HEK293 (cell line): Measurements from ENCODE around the gene MTX1.

Source experiments
- TRIM28 ChIP-seq: IDR thresholded peaks from 2 replicates; pipeline ENCODE4 v1.6.1; 2011; ENCODE audit warnings: low read length, control low read depth, borderline replicate concordance
- ZBTB7A ChIP-seq: fragments of 450-650 bp; formaldehyde crosslinking; IDR thresholded peaks from 2 replicates; pipeline ENCODE4 v1.5.1; 2016; ENCODE audit warnings: low read depth, missing biosample characterization, missing genetic modification characterization
- ZBTB8A ChIP-seq: fragments of 450-650 bp; formaldehyde crosslinking; IDR thresholded peaks from 2 replicates; pipeline ENCODE4 v1.5.1; 2016; ENCODE audit warnings: missing biosample characterization, missing genetic modification characterization
- ZNF239 ChIP-seq: fragments of 450-650 bp; formaldehyde crosslinking; IDR thresholded peaks from 2 replicates; pipeline ENCODE4 v1.5.1; 2016; ENCODE audit warnings: missing biosample characterization, missing genetic modification characterization
- ZNF280D ChIP-seq: fragments of 450-650 bp; formaldehyde crosslinking; IDR thresholded peaks from 2 replicates; pipeline ENCODE4 v1.5.1; 2016; ENCODE audit warnings: missing biosample characterization, missing genetic modification characterization
- ZNF324 ChIP-seq: fragments of 450-650 bp; formaldehyde crosslinking; IDR thresholded peaks from 2 replicates; pipeline ENCODE4 v1.5.1; 2016; ENCODE audit warnings: missing biosample characterization, missing genetic modification characterization
- ZNF366 ChIP-seq: fragments of 450-650 bp; formaldehyde crosslinking; conservative IDR thresholded peaks from 2 replicates; pipeline ENCODE4 v1.5.1; 2016; ENCODE audit warnings: missing biosample characterization, missing genetic modification characterization
- ZNF416 ChIP-seq: fragments of 450-650 bp; formaldehyde crosslinking; IDR thresholded peaks from 2 replicates; pipeline ENCODE4 v1.5.1; 2016; ENCODE audit warnings: missing biosample characterization, missing genetic modification characterization
- ZNF423 ChIP-seq: fragments of 450-650 bp; formaldehyde crosslinking; IDR thresholded peaks from 2 replicates; pipeline ENCODE4 v1.5.1; 2016; ENCODE audit warnings: missing biosample characterization, missing genetic modification characterization
- ZNF501 ChIP-seq: fragments of 450-650 bp; formaldehyde crosslinking; IDR thresholded peaks from 2 replicates; pipeline ENCODE4 v1.5.1; 2016; ENCODE audit warnings: missing biosample characterization, missing genetic modification characterization
- ZNF549 ChIP-seq: fragments of 450-650 bp; IDR thresholded peaks from 2 replicates; pipeline ENCODE4 v1.5.1; 2018; ENCODE audit warnings: missing biosample characterization, missing genetic modification characterization, mild to moderate bottlenecking, inconsistent platforms, moderate library complexity
- ZNF629 ChIP-seq: fragments of 450-650 bp; formaldehyde crosslinking; IDR thresholded peaks from 2 replicates; pipeline ENCODE4 v1.5.1; 2017; ENCODE audit warnings: missing biosample characterization, missing genetic modification characterization
- ZNF785 ChIP-seq: fragments of 450-650 bp; formaldehyde crosslinking; IDR thresholded peaks from 2 replicates; pipeline ENCODE4 v1.5.1; 2016; ENCODE audit warnings: missing biosample characterization, missing genetic modification characterization
- ZNF792 ChIP-seq: fragments of 450-650 bp; formaldehyde crosslinking; IDR thresholded peaks from 2 replicates; pipeline ENCODE4 v1.5.1; 2016; ENCODE audit warnings: missing biosample characterization, missing genetic modification characterization
- ZNF837 ChIP-seq: fragments of 450-650 bp; formaldehyde crosslinking; IDR thresholded peaks from 2 replicates; pipeline ENCODE4 v1.5.1; 2016; ENCODE audit warnings: missing biosample characterization, missing genetic modification characterization
- TF ChIP-seq, protein P1 (sequence below): fragments of 450-650 bp; formaldehyde crosslinking; IDR thresholded peaks from 2 replicates; pipeline ENCODE4; 2016; ENCODE audit warnings: missing biosample characterization, missing genetic modification characterization
- TF ChIP-seq, protein P2 (sequence below): fragments of 450-650 bp; formaldehyde crosslinking; optimal IDR thresholded peaks from 2 replicates; pipeline ENCODE3; 2016; ENCODE audit warnings: missing biosample characterization, mild to moderate bottlenecking, missing genetic modification characterization
- TF ChIP-seq, protein P3 (sequence below): fragments of 450-650 bp; formaldehyde crosslinking; IDR thresholded peaks from 2 replicates; pipeline ENCODE4 v1.5.1; 2016; ENCODE audit warnings: missing biosample characterization, missing genetic modification characterization
- TF ChIP-seq, protein P4 (sequence below): fragments of 450-650 bp; formaldehyde crosslinking; IDR thresholded peaks from 2 replicates; pipeline ENCODE4 v1.5.1; 2016; ENCODE audit warnings: missing biosample characterization, missing genetic modification characterization, low read depth
- TF ChIP-seq, protein P5 (sequence below): fragments of 450-650 bp; formaldehyde crosslinking; IDR thresholded peaks from 2 replicates; pipeline ENCODE4 v1.5.1; 2017; ENCODE audit warnings: missing biosample characterization, missing genetic modification characterization

MTX1 gene

DNA sequence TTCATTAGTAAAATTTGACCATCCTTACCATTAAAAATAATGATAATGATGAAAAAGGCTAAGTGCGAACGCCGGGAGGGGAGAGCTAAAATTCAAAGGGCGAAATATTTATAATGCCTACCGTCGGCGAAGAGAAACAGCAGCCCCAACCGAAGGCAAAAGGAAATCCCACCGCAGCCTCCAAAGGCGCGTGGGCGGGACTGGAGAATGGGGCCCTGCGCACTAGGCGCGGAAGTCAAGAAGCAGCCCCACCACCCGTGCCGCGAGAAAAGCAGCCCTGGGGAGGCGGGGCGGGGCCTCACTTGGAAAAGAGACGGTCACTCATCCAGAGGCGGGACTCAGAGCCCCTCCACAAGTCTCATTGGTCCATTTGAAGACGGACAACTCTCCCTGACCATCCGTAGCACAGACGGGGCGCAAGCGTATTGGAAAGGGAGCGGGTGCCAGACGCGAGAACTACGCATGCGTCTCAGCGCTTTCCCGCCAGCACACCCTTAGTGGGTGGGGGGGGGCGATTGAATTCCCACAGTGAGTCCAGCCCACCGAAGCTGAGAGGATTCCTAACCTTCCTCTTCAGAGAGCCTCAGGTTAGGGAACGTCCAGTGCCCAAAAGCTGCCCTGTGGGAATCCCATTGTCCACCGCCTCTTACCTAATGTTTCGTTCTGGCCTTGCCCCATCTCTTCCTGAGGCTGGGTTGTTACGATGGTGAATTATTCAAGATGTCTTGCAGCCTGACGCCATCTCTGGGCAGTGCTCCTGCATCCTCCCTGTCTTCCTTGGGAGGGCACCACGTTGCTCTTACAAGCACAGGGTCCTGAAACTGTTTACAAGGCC is 19.0 kb downstream of the MTX1 start (continued):
- TF ChIP-seq ZNF280D (no peak), ZNF549 (tag by site-specific recombination) (no peak), ZNF366 (tag by site-specific recombination) (no peak), ZBTB8A (peak; percentile 88), ZNF423 (tag by site-specific recombination) (no peak), ZNF416 (tag by site-specific recombination) (no peak), ZNF629 (tag by site-specific recombination) (peak; percentile 41; the same call in 1 of the 2 replicates), ZNF785 (tag by site-specific recombination) (no peak), ZNF792 (peak; percentile 73; the same call in 1 of the 2 replicates), TRIM28 (no peak; the same call in 1 of the 2 replicates), ZNF324 (no peak), ZNF239 (no peak), ZNF837 (tag by site-specific recombination) (no peak), ZNF501 (tag by site-specific recombination) (no peak), ZBTB7A (tag by site-specific recombination) (no peak)
- TF ChIP-seq, protein P1, sequence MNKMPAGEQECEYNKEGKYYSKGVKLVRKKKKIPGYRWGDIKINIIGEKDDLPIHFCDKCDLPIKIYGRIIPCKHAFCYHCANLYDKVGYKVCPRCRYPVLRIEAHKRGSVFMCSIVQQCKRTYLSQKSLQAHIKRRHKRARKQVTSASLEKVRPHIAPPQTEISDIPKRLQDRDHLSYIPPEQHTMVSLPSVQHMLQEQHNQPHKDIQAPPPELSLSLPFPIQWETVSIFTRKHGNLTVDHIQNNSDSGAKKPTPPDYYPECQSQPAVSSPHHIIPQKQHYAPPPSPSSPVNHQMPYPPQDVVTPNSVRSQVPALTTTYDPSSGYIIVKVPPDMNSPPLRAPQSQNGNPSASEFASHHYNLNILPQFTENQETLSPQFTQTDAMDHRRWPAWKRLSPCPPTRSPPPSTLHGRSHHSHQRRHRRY (tag by site-specific recombination), result no peak
- TF ChIP-seq, protein P2, sequence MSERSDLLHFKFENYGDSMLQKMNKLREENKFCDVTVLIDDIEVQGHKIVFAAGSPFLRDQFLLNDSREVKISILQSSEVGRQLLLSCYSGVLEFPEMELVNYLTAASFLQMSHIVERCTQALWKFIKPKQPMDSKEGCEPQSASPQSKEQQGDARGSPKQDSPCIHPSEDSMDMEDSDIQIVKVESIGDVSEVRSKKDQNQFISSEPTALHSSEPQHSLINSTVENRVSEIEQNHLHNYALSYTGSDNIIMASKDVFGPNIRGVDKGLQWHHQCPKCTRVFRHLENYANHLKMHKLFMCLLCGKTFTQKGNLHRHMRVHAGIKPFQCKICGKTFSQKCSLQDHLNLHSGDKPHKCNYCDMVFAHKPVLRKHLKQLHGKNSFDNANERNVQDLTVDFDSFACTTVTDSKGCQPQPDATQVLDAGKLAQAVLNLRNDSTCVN (tag by site-specific recombination), result peak; percentile 83
- TF ChIP-seq, protein P3, sequence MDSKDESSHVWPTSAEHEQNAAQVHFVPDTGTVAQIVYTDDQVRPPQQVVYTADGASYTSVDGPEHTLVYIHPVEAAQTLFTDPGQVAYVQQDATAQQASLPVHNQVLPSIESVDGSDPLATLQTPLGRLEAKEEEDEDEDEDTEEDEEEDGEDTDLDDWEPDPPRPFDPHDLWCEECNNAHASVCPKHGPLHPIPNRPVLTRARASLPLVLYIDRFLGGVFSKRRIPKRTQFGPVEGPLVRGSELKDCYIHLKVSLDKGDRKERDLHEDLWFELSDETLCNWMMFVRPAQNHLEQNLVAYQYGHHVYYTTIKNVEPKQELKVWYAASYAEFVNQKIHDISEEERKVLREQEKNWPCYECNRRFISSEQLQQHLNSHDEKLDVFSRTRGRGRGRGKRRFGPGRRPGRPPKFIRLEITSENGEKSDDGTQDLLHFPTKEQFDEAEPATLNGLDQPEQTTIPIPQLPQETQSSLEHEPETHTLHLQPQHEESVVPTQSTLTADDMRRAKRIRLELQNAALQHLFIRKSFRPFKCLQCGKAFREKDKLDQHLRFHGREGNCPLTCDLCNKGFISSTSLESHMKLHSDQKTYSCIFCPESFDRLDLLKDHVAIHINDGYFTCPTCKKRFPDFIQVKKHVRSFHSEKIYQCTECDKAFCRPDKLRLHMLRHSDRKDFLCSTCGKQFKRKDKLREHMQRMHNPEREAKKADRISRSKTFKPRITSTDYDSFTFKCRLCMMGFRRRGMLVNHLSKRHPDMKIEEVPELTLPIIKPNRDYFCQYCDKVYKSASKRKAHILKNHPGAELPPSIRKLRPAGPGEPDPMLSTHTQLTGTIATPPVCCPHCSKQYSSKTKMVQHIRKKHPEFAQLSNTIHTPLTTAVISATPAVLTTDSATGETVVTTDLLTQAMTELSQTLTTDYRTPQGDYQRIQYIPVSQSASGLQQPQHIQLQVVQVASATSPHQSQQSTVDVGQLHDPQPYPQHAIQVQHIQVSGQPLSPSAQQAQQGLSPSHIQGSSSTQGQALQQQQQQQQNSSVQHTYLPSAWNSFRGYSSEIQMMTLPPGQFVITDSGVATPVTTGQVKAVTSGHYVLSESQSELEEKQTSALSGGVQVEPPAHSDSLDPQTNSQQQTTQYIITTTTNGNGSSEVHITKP (tag by site-specific recombination), result peak; percentile 61
- TF ChIP-seq, protein P4, sequence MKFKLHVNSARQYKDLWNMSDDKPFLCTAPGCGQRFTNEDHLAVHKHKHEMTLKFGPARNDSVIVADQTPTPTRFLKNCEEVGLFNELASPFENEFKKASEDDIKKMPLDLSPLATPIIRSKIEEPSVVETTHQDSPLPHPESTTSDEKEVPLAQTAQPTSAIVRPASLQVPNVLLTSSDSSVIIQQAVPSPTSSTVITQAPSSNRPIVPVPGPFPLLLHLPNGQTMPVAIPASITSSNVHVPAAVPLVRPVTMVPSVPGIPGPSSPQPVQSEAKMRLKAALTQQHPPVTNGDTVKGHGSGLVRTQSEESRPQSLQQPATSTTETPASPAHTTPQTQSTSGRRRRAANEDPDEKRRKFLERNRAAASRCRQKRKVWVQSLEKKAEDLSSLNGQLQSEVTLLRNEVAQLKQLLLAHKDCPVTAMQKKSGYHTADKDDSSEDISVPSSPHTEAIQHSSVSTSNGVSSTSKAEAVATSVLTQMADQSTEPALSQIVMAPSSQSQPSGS (tag by site-specific recombination), result no peak
- TF ChIP-seq, protein P5, sequence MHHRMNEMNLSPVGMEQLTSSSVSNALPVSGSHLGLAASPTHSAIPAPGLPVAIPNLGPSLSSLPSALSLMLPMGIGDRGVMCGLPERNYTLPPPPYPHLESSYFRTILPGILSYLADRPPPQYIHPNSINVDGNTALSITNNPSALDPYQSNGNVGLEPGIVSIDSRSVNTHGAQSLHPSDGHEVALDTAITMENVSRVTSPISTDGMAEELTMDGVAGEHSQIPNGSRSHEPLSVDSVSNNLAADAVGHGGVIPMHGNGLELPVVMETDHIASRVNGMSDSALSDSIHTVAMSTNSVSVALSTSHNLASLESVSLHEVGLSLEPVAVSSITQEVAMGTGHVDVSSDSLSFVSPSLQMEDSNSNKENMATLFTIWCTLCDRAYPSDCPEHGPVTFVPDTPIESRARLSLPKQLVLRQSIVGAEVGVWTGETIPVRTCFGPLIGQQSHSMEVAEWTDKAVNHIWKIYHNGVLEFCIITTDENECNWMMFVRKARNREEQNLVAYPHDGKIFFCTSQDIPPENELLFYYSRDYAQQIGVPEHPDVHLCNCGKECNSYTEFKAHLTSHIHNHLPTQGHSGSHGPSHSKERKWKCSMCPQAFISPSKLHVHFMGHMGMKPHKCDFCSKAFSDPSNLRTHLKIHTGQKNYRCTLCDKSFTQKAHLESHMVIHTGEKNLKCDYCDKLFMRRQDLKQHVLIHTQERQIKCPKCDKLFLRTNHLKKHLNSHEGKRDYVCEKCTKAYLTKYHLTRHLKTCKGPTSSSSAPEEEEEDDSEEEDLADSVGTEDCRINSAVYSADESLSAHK (tag by site-specific recombination), result peak; percentile 49; the same call in 1 of the 2 replicates
